ENCODE measurements around the gene AHI1.

The AHI1 gene

DNA sequence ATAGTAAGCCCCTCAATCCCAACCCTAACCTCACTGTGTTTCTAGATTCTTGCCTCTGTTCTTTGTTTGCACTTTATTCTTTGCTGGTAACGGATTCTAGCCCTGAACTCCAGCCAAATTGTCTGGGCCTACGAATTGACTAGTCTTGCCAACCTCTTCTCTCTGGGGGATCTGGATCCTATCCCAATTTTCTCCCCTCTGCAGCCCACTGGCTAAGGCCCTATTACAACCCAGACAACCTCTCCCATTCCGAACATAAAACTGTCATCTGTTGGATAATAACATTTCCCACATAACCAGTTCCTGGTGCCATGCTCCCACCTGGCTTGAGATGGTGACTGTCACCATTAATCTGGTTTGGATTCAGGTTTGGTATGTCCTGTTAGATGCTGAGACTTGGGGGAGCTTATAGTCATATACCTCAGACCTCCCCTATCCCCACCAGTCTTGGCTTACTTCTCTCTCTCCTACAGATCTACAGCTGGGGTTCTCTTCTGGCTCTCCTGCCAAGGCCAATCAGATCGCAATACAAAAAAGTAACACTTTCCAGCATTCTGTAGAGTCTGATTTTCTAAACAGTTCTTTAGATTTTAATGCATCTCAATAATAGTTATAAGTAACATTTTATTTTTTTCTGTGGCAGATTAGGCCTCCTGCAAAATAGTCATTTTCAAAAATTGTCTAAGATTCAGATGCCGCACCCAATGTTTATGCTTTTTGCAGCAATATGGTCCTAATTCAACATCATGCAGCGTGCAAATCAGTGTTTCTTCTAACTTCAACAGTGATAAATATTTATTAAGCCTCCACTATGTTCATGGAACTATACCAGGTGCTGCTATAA is 29.8 kb upstream of the AHI1 start:
- CTCF ChIA-PET, result interaction anchor here (1.4 kb wide), 1 partner anchor 9 kb away, joined by 8 read pairs; no protein-coding TSS in a partner anchor
- TF ChIP-seq, protein P1, sequence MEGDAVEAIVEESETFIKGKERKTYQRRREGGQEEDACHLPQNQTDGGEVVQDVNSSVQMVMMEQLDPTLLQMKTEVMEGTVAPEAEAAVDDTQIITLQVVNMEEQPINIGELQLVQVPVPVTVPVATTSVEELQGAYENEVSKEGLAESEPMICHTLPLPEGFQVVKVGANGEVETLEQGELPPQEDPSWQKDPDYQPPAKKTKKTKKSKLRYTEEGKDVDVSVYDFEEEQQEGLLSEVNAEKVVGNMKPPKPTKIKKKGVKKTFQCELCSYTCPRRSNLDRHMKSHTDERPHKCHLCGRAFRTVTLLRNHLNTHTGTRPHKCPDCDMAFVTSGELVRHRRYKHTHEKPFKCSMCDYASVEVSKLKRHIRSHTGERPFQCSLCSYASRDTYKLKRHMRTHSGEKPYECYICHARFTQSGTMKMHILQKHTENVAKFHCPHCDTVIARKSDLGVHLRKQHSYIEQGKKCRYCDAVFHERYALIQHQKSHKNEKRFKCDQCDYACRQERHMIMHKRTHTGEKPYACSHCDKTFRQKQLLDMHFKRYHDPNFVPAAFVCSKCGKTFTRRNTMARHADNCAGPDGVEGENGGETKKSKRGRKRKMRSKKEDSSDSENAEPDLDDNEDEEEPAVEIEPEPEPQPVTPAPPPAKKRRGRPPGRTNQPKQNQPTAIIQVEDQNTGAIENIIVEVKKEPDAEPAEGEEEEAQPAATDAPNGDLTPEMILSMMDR (IDR thresholded peaks at IDR 0.05; ENCODE audit: control extremely low read depth, extremely low read depth, low read depth, missing control alignments), result no peak
- POLR2A ChIA-PET, result no interaction called here
- DNase-seq (ENCODE audit: extremely low spot score), result no peak

DNA sequence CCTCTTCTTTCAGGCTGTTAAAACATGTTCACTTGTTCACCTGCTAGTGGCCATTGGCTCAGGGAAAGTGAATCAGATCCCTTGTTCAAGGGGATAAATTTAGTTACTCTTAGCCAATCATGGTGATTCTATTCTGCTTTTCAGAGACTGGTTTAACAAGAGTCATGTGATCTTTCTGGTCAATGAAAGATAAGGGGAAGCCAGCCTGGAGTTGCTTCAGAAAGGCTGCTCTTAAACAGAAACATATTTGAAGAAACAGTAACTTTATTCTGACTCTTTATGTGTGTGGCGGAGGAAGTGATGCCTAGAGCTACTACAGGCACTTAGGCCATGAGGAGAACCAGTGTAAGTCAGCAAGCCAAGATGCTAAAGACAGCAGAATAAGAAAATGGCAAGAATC is 28.1 kb upstream of the AHI1 start:
- ChIA-PET CTCF (no interaction called here), POLR2A (no interaction called here)
- TF ChIP-seq, protein P1 (IDR thresholded peaks at IDR 0.05; ENCODE audit: control extremely low read depth, extremely low read depth, low read depth, missing control alignments), result no peak
- no peak for DNase-seq (ENCODE audit: extremely low spot score)

DNA sequence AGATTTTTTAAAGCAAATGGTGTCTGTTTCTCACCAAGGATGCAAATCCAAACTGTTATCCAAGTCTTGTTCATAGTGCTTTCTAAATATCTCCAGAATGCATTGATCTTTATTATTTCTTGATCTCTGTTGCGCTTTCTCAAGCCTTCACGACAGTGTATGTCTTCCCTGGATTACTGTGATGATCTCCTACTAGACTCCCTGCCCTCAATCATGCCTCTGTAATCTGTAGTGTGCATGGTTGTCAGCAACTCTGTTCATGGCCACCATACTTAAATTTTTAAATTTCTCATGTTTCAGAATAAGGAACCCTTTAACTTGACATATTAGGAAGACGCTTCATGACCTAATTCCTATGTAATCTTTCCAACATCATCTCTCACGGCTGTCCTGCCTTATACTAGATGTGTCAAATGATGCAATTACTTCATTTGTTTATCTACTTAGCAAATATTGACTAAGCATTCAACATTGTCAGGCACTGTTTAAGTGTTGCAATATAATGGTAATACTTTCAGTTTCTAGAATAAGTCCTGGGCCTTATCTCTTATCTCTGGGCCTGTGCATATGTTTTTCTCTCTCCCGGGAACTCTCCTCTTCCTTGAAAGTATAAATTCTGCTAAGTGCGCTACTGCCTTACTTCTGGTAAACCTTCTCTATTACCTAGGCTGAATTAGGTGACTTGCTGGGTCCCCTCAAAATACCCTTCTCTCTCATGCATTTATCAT is 25.6 kb upstream of the AHI1 start:
- TF ChIP-seq, protein P1 (IDR thresholded peaks at IDR 0.05; ENCODE audit: control extremely low read depth, extremely low read depth, low read depth, missing control alignments), result no peak
- CTCF ChIA-PET, result no interaction called here
- POLR2A ChIA-PET, result no interaction called here
- DNase-seq (ENCODE audit: extremely low spot score), result no peak

DNA sequence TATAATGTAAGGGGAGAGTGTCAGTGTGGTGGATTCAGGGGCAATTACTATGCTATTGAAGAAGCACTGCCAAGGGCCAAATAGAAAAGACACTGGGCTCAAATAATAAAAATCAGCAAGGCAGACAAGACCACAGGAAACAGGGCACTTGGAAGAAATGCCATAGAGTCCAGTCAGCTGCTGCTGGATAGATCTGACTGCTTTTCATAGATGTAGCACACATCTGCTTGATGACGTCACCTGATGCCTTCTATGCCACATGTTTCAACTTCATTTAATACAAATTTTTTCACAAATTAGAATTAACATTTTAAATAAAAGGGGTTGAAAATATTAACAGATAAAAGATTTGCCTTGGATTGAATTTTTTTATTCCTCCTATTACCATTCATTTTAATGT is 23.9 kb upstream of the AHI1 start:
- TF ChIP-seq, protein P1 (IDR thresholded peaks at IDR 0.05; ENCODE audit: control extremely low read depth, extremely low read depth, low read depth, missing control alignments), result no peak
- CTCF ChIA-PET, result interaction anchor here (2.1 kb wide), 1 partner anchor 15 kb away, joined by 10 read pairs; no protein-coding TSS in a partner anchor

DNA sequence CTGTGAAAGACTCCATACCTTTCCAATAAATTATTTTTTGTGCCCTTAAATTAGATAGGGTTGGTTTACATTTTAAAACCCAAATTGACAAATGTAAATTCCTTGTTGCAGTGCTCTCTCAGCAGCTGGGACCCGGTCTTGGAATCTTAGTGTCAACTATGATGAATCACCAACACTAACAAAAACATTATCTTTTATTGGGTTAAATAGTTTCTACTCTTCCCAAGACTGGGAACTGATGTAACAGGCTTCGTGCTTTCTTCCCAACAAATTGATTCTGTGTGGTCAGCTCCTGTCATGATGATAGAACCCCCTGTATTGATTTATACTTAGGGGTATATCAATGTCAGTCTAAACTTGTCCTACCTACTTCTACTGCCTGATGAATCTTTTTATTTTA is 23.2 kb upstream of the AHI1 start:
- POLR2A ChIA-PET, result no interaction called here
- DNase-seq (ENCODE audit: extremely low spot score), result no peak
- TF ChIP-seq, protein P1 (IDR thresholded peaks at IDR 0.05; ENCODE audit: control extremely low read depth, extremely low read depth, low read depth, missing control alignments), result no peak
- CTCF ChIA-PET, result interaction anchor here (1.1 to 2.1 kb wide), 4 partner anchors 14 to 705 kb away, joined by 3 to 10 read pairs (median 5); no protein-coding TSS in a partner anchor

More for the DNA sequence above, 23.9 kb upstream of the AHI1 start:
- POLR2A ChIA-PET, result no interaction called here
- DNase-seq (ENCODE audit: extremely low spot score), result no peak

DNA sequence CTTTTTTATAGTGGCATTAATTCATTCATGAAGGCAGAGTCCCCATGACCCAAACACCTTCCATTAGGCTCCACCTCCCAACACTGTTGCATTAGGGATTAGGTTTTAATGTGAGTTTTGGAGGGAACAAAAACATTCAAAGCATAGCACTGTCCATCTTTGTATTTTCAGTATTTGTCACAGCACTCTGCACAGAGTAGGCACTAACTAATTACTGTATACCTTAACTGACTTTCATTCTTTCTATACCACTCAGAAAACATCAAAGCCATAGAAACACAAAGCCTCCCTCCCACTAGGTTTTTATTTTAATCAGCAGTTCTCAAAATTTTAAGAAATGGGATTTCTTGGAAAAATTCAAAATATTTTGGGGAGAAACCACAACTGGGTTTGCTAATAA is 21.8 kb upstream of the AHI1 start:
- DNase-seq (ENCODE audit: extremely low spot score), result no peak
- ChIA-PET CTCF (interaction anchor here (0.8 to 2.1 kb wide), 4 partner anchors 13 to 799 kb away, joined by 3 to 10 read pairs (median 4); no protein-coding TSS in a partner anchor), POLR2A (no interaction called here)
- TF ChIP-seq, protein P1 (IDR thresholded peaks at IDR 0.05; ENCODE audit: control extremely low read depth, extremely low read depth, low read depth, missing control alignments), result no peak
